Fibroblast of villous mesenchyme (primary cell): ENCODE data around the gene OLFML2B. TPM values are rescaled to one million over a fixed set of nuclear protein-coding genes. Genes with fewer than 3 reads are reported as not detected.

Source experiments
- DNase-seq: peaks from one replicate; pipeline ENCODE4 v3.0.0-alpha.2; 2010; ENCODE audit warnings: low read depth
- H3K4me3 ChIP-seq: 2 replicates; pipeline ENCODE4 v1.5.1; 2011; ENCODE audit warnings: low read depth, mild to moderate bottlenecking, low read length
- total RNA-seq: library from RNA; depleted of rRNA; stranded (reverse); fragments of >200 nt; gene quantifications from 2 replicates; pipeline ENCODE4 v1.2.3, GENCODE V29; 2012
- TF ChIP-seq, protein P1 (sequence below): IDR thresholded peaks from 2 replicates; pipeline ENCODE4 v1.5.1; 2012; ENCODE audit warnings: low read depth, mild to moderate bottlenecking, low read length; ENCODE audit not compliant: insufficient read depth

The OLFML2B gene
- total RNA-seq, 1 donor, result 5.2 TPM

DNA sequence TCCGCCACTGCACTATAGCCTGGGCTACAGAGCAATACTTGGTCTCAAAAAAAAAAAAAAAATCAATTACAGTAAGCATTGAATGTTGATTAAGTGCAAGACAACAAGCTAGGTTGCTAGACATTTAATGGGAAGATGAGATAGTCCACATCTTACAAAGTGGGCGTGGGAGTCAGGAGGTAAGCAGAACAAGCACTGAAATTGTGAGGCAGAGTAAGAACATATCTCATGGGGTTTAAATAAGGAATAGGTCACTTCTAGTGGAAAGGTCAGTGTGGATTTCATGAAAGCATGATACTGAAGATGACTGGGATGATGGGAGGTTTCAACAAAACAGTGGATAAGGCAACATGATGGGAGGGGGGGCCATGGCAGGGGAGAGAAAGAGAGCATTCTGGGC is 1.9 kb upstream of the OLFML2B start:
- TF ChIP-seq, protein P1, sequence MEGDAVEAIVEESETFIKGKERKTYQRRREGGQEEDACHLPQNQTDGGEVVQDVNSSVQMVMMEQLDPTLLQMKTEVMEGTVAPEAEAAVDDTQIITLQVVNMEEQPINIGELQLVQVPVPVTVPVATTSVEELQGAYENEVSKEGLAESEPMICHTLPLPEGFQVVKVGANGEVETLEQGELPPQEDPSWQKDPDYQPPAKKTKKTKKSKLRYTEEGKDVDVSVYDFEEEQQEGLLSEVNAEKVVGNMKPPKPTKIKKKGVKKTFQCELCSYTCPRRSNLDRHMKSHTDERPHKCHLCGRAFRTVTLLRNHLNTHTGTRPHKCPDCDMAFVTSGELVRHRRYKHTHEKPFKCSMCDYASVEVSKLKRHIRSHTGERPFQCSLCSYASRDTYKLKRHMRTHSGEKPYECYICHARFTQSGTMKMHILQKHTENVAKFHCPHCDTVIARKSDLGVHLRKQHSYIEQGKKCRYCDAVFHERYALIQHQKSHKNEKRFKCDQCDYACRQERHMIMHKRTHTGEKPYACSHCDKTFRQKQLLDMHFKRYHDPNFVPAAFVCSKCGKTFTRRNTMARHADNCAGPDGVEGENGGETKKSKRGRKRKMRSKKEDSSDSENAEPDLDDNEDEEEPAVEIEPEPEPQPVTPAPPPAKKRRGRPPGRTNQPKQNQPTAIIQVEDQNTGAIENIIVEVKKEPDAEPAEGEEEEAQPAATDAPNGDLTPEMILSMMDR, result no peak
- H3K4me3 ChIP-seq, result no peak overlapping the region
- DNase-seq, result no peak

DNA sequence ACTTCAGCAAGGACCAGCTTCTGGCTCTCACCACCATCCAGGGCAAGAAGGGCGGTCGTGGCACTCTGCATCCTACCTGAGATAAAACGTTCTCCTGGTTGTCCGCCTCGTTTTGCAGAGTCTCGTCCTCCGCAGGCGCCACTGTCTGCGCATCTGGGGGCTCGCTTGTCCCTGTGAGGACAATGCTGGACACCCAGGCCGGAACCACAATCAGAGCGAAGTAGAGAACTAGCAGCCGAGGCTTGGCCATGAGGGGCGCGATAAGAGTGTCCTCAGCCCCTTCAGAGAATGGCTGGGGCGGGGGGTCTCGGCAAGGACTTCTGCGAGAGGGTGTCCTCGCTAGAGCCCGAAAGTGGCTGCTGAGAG is 505 bp downstream of the OLFML2B start:
- TF ChIP-seq, protein P1, result no peak
- DNase-seq, result peak; percentile 15

GRCh38 chr1:162022626-162023025 is 1.0 kb downstream of the OLFML2B start:
- H3K4me3 ChIP-seq, result peak overlapping the region; percentile 66
- peak; percentile 12 for DNase-seq
- TF ChIP-seq, protein P1, result no peak

More for the DNA sequence above, 505 bp downstream of the OLFML2B start:
- H3K4me3 ChIP-seq, result peak overlapping the region; percentile 66

DNA sequence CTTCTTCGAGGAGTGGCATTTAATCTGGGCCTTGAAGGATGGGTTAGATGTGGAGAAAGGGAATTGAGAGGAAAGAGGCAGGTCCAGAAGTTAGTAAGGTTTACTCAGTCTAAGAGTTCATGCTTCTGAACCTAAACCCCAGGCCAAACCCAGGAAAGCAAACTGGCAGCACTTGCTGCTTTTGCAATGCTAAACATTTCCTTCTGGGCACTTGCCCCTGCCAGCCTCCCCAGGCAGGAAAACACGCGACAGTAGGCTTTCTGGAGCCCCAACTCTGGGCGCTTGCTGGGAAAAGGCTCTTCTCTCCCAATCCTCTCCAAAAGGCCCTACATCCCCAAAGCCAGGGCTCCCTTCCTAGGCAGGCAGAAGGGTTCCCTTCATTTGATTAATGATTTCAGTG is 2.5 kb downstream of the OLFML2B start:
- no peak overlapping the region for H3K4me3 ChIP-seq
- TF ChIP-seq, protein P1, result no peak
- no peak for DNase-seq

DNA sequence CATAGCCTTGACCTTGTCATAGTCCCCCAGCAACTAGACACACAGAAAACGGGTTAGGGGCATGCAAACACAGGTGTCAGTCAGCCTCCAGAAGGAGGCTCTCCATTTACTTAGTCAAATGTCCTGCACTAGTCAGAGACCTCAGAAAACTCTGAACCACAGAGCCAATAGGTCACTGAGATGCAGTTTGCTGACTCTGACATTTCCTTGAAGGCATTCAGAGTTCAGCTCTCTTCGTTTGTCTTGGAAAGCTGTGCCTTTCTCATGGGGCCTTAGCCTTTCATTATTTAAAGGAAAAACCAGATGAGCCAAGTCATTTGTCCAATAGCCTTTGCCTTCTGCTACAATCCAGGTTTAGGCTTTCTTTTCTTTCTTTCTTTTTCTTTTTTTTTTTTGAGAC is 3.5 kb downstream of the OLFML2B start:
- H3K4me3 ChIP-seq, result no peak overlapping the region
- TF ChIP-seq, protein P1, result no peak
- no peak for DNase-seq

GRCh38 chr1:162019446-162019845 is 4.2 kb downstream of the OLFML2B start:
- no peak for DNase-seq
- TF ChIP-seq, protein P1, result no peak
- no peak overlapping the region for H3K4me3 ChIP-seq

DNA sequence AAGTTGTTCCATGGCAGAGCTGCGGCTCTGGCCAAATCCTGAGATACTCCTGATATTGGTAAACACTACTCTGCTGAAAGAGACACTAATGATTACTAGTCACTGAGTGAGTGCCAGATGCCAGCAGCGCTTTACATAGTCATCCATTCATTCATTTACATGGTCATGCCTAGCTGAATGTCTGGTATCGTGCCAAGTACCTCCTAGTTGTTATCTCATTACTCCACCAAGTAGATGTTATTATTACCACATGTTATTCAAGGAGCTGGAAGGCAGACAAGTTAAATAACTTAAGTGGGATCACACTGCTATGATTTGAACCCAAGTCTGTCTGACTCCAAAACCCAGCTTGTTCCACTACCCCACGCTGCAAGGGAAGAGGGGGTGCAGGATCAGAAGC is 4.7 kb downstream of the OLFML2B start:
- peak; percentile 27 for DNase-seq
- no peak overlapping the region for H3K4me3 ChIP-seq
- TF ChIP-seq, protein P1, result no peak
